Peyer's patch (tissue), 4 donors: ENCODE data around the gene GCN1. TPM values are rescaled to one million over a fixed set of nuclear protein-coding genes. Genes with fewer than 3 reads are reported as not detected.

ENCODE experiments used
- DNase-seq, 3 donors: peaks; one replicate each; pipeline ENCODE4 v3.0.0-alpha.2; 2017 to 2019
- H3K27ac ChIP-seq, 4 donors: fragments of 200-600 bp; sonication (generic); one replicate each; pipeline ENCODE4 v1.5.1; 2016 to 2019
- H3K27me3 ChIP-seq, 2 donors: fragments of 200-600 bp; sonication (generic); one replicate each; pipeline ENCODE4 v1.5.1; 2019
- H3K36me3 ChIP-seq, 3 donors: fragments of 200-600 bp; sonication (generic); one replicate each; pipeline ENCODE4 v1.5.1; 2016 to 2019
- H3K4me1 ChIP-seq, 4 donors: fragments of 200-600 bp; sonication (generic); one replicate each; pipeline ENCODE4 v1.5.1; 2016 to 2019
- H3K4me3 ChIP-seq, 4 donors: fragments of 200-600 bp; sonication (generic); 1 replicate in 3 of 4; 2 replicates in 1 of 4; pipeline ENCODE4 v1.5.1; 2016 to 2019; ENCODE audit warnings: mild to moderate bottlenecking in 1 of 4
- H3K9me3 ChIP-seq, 4 donors: fragments of 200-600 bp; sonication (generic); one replicate each; pipeline ENCODE4 v1.5.1; 2016 to 2019; ENCODE audit warnings: mild to moderate bottlenecking in 1 of 4
- CTCF ChIP-seq, 6 experiments: fragments of 450-650 bp in 4 of 6; fragments of 200-600 bp in 2 of 6; sonication (generic) in 1 of 6; IDR thresholded peaks; one replicate each; pipeline ENCODE4 v1.5.1; 2017 to 2019; ENCODE audit warnings: antibody characterized with exemption in 6 of 6, mild to moderate bottlenecking in 3 of 6, moderate library complexity in 1 of 6
- POLR2A ChIP-seq, 2 donors: fragments of 450-650 bp; IDR thresholded peaks; one replicate each; pipeline ENCODE4 v1.5.1; 2017; ENCODE audit warnings: antibody characterized with exemption in 2 of 2, mild to moderate bottlenecking in 2 of 2, moderate library complexity in 2 of 2
- total RNA-seq, 4 donors: library from RNA; depleted of rRNA; stranded (reverse); fragments of >200 nt; gene quantifications; one replicate each; pipeline ENCODE4 v1.1.0, GENCODE V29; 2016

Gene GCN1
- total RNA-seq, 4 donors from 2014 or later, result 64.1 to 171 (median 126) TPM

- TF ChIP-seq POLR2A (IDR thresholded peaks at IDR 0.05) (no peak), CTCF (IDR thresholded peaks at IDR 0.05) (no peak)
- no peak for DNase-seq
- peaks cover 0 to 66% (median 0%) of the 10 kb centered on the region in 3 donors for H3K36me3 ChIP-seq
Observed at GRCh38 chr12:120222288-120222832, 27.8 kb upstream of the GCN1 start.

GRCh38 chr12:120221576-120221900, 27.0 kb upstream of the GCN1 start:
- Histone ChIP-seq H3K9me3 (no peaks in the 10 kb centered on the region), H3K4me1 (peaks cover 0 to 26% (median 3%) of the 10 kb centered on the region in 4 donors), H3K27me3 (no peaks in the 10 kb centered on the region), H3K27ac (no peak overlapping the region), H3K36me3 (peaks cover 0 to 74% (median 0%) of the 10 kb centered on the region in 3 donors), H3K4me3 (no peak overlapping the region)
- DNase-seq, result no peak
- no peak for TF ChIP-seq CTCF (IDR thresholded peaks at IDR 0.05)
- TF ChIP-seq POLR2A (IDR thresholded peaks at IDR 0.05), result no peak

More at GRCh38 chr12:120222288-120222832, 27.8 kb upstream of the GCN1 start:
- Histone ChIP-seq H3K4me1 (peaks cover 0 to 34% (median 5%) of the 10 kb centered on the region in 4 donors), H3K27ac (no peak overlapping the region), H3K9me3 (no peaks in the 10 kb centered on the region), H3K4me3 (no peak overlapping the region), H3K27me3 (no peaks in the 10 kb centered on the region)

- no peak for DNase-seq
- Histone ChIP-seq H3K4me1 (peaks cover 0 to 21% (median 1%) of the 10 kb centered on the region in 4 donors), H3K36me3 (peaks cover 0 to 79% (median 0%) of the 10 kb centered on the region in 3 donors), H3K9me3 (no peaks in the 10 kb centered on the region), H3K27ac (no peak overlapping the region), H3K4me3 (no peak overlapping the region), H3K27me3 (no peaks in the 10 kb centered on the region)
- TF ChIP-seq POLR2A (IDR thresholded peaks at IDR 0.05), result no peak
- TF ChIP-seq CTCF (IDR thresholded peaks at IDR 0.05), result no peak
Observed at GRCh38 chr12:120220838-120221575, 26.5 kb upstream of the GCN1 start.

GRCh38 chr12:120218680-120219606, 24.4 kb upstream of the GCN1 start:
- Histone ChIP-seq H3K4me1 (peaks cover 0 to 2% (median 0%) of the 10 kb centered on the region in 4 donors), H3K27ac (no peak overlapping the region), H3K36me3 (peaks cover 0 to 98% (median 0%) of the 10 kb centered on the region in 3 donors), H3K4me3 (no peak overlapping the region), H3K9me3 (no peaks in the 10 kb centered on the region), H3K27me3 (no peaks in the 10 kb centered on the region)
- TF ChIP-seq POLR2A (IDR thresholded peaks at IDR 0.05) (no peak), CTCF (IDR thresholded peaks at IDR 0.05) (no peak)
- peak in 1 of 3 donors; percentile 50 for DNase-seq

GRCh38 chr12:120216742-120217605, 22.5 kb upstream of the GCN1 start:
- no peak overlapping the region for H3K27ac ChIP-seq
- no peaks in the 10 kb centered on the region for H3K4me1 ChIP-seq
- H3K36me3 ChIP-seq, result peaks cover 0 to 98% (median 0%) of the 10 kb centered on the region in 3 donors
- H3K4me3 ChIP-seq, result no peak overlapping the region
- H3K27me3 ChIP-seq, result no peaks in the 10 kb centered on the region
- DNase-seq, result no peak
- no peaks in the 10 kb centered on the region for H3K9me3 ChIP-seq
- TF ChIP-seq CTCF (IDR thresholded peaks at IDR 0.05) (no peak), POLR2A (IDR thresholded peaks at IDR 0.05) (no peak)
